GM18909 (cell line): ENCODE measurements around the gene SULT2A1.
"Not testable (repeated sequence)": the region's sequence is repeated elsewhere in the genome, so short reads cannot be mapped to it uniquely, and the experiment has no call there.

ENCODE experiments used
- ATAC-seq: cut with Tn5 transposase; IDR thresholded peaks from one replicate; pipeline ENCODE4 v1.9.1; 2021; ENCODE audit warnings: mild to moderate bottlenecking; ENCODE audit not compliant: unreplicated experiment, poor library complexity

SULT2A1 gene

GRCh38 chr19:47886010-47886559 lies at the start of gene SULT2A1:
Gene SULT2A1, minus strand, starts transcription at chr19:47886315. Its CDS starts 58 bp downstream, at chr19:47886257.
- no peak for ATAC-seq

DNA sequence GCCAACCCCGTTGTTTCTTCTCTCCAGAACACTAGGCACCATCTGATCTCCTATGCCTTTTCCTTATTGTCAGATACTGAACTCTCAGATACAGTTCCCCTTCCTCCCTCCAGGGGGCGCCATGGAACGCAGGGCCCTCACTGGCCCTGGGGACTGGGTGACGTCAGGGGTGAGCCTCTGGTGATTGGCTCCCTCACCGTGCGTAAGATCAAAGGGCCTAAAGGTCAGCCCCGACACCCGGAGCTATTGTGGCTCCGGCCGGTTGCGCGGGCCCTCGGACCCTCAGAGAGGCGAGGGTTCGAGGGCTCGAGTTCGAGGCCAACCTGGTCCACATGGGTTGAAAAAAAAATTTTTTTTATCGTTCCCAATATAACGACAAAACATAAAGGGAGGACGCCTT lies 42.5 kb upstream of the SULT2A1 start:
- not testable (repeated sequence) for ATAC-seq

GRCh38 chr19:47920107-47920506 lies 34.0 kb upstream of the SULT2A1 start:
- ATAC-seq = not testable (repeated sequence)

GRCh38 chr19:47910191-47910590 lies 24.1 kb upstream of the SULT2A1 start:
- not testable (repeated sequence) for ATAC-seq

- not testable (repeated sequence) for ATAC-seq
Observed at GRCh38 chr19:47909350-47909749, 23.2 kb upstream of the SULT2A1 start.

DNA sequence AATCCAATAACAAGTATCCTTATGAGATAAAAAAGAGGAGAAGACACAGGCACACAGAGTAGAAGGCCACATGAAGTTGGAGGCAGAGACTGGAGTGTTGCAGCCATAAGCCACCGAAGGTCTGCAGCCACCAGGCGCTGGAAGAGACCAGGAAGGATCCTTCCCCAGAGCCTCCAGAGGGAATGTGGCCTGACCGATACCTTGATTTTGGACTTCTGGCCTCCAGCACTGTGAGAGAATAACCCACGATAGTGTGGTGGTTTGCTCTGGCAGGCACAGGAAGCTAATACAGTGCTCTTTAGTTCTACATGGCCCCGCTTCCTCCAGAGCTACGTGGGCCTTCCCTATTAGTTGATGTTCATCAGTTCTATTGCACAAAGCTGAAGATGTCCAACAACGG lies 15.3 kb upstream of the SULT2A1 start:
- no peak for ATAC-seq

GRCh38 chr19:47899335-47899734 lies 13.2 kb upstream of the SULT2A1 start:
- ATAC-seq = no peak

- ATAC-seq = no peak
Observed at GRCh38 chr19:47897861-47898260, 11.7 kb upstream of the SULT2A1 start.

DNA sequence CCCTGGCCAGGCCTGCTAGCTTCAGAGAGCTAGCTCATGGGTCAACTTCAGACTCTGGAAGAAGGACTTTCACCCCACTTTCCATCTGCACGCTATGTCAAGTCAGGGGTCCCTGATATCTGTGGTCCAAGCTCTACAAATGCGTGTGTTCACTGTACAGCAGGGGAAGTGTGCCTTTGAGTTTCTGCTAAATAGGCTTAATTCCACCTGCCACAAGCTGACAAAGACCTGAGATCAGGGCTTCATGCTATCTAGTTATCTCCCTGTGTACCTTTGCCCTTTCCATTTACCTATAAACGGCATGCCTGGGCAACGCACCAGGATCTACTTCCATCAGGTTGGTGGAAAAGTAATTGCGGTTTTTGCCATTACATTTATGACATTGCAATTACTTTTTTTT lies 10.7 kb upstream of the SULT2A1 start:
- no peak for ATAC-seq

- no peak for ATAC-seq
Observed at GRCh38 chr19:47896019-47896418, 9.9 kb upstream of the SULT2A1 start.

DNA sequence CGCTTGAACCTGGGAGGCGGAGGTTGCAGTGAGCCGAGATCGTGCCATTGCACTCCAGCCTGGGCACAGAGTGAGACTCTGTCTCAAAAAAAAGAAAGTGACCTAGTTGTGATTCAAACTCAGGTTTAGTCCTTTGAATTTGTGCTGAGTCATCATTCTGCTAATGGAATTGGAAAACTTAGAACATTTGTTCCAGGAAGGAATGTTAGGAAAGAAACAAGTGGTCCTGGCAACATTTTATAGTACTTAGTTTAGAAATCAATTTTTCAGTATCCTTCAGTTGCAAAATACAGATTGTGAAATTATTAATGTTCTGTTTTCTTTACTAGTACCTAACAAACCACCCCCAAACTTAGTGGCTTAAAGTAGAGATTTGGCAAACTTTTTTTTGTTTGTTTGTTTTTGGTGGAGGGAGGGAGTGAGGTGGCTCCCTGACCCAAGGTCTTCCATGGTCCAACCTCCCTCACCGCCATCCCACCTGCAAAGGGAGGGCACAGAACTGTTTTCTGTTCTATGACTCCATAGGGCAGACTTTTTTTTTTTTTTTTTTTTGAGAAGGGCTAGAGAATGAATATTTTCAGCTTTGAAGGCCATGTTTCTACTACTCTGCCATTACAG lies 9.2 kb upstream of the SULT2A1 start:
- no peak for ATAC-seq

GRCh38 chr19:47891923-47892666 lies 6.0 kb upstream of the SULT2A1 start:
- ATAC-seq = no peak

- ATAC-seq = no peak
Observed at GRCh38 chr19:47891622-47891922, 5.5 kb upstream of the SULT2A1 start.

GRCh38 chr19:47890865-47891621 lies 4.9 kb upstream of the SULT2A1 start:
- ATAC-seq = no peak

DNA sequence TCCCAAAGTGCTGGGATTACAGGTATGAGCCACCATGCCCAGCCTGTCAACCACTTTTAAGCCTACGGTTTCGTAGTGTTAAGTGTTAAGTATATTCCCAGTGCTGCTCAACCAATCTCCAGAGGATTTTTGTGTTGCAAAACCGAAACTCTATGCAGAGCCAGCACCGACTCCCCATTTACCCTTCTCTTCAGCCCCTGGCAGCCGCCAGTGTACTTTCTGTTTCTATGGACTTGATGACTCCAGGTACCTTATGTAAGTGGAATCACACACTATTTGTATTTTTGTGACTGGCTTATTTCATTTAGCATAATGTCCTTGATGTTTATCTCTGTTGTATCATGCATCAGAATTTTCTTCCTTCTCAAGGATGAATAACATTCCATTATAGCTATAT lies 1.1 kb downstream of the SULT2A1 start:
- ATAC-seq = no peak

- no peak for ATAC-seq
Observed at GRCh38 chr19:47882890-47883289, 3.2 kb downstream of the SULT2A1 start.

DNA sequence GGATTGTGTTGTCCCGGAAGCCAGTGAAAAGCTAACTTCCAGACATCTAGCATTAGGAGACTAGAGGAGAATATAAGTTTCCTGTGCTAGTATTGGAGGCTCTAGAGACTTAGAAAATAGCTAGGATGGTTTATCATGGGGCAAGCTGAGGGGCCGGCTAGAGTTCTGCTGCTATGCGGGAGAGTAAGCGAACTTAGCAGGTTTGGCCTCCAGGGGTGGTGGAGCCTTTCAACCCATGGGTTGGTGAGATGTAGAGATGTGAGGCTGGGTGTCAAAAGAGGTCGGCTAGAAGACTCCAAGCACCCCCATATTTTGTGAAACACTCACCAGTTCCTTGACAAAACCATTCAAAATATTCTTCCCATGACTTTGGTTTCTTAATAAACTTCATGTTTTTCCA lies 4.4 kb downstream of the SULT2A1 start:
- no peak for ATAC-seq

- not testable (repeated sequence) for ATAC-seq
Observed at GRCh38 chr19:47879385-47879784, 6.7 kb downstream of the SULT2A1 start.

DNA sequence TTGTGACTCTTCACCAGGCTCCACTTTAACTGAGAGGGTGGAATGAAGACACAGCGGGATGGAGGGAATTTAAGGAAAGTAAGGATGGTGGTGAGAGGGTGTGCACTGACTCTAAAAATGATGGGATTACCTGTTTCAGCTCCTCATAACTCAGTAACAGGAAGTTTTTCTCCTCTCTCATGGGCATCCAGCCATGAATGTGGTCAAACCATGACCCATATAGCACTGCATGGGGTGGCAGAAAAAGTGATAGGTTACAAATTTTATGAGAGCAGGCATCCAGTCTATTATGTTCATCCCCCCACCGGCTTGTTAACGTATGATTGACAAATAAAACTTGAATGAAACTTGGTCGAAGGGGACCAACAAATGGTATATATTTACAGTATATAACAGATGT lies 7.2 kb downstream of the SULT2A1 start:
- no peak for ATAC-seq

DNA sequence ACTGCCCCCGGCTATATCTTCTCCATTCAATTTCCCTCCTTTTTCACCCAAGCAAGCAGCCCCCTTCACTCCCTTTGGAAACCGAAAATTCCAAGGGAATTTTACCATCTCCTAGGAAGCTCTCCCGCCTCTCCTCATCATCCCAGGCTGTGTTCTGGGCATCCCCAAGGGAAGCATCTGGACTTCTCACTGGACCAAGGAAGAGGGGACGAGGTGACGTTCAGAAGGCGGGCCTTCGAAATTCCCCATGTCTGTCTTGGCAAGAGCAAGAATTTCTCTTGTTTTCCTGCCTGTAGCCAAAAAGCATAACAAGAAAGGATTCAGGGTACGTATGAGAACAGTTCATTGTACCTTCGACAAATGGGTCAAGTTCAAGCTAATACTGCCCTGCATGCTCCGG lies 20.9 kb downstream of the SULT2A1 start:
- ATAC-seq = no peak

GRCh38 chr19:47863514-47863936 lies 22.6 kb downstream of the SULT2A1 start:
- ATAC-seq = no peak
